GM12878 (cell line): ENCODE results near the gene NT5C3B. TPM values are rescaled to one million over a fixed set of nuclear protein-coding genes. Genes with fewer than 3 reads are reported as not detected.

Experiments
- ATAC-seq: fragments of 200-7000 bp; cut with Tn5 transposase; 3 replicates; pipeline ENCODE4 v1.9.1; 2020; ENCODE audit warnings: mild to moderate bottlenecking, moderate library complexity
- BruUV-seq: library from RNA; stranded (reverse); fragments of 400-500 nt; replicated peaks from 2 replicates; lab custom pipeline; 2021; lab: Mats Ljungman, UMichigan
- CTCF ChIA-PET: fragments of 300-600 bp; sonication (Branson Sonifier 250); formaldehyde crosslinking; extraction: SDS; loops from one replicate; lab custom pipeline; 2021; ENCODE audit warnings: inconsistent platforms; lab: Yijun Ruan, JAX
- POLR2A ChIA-PET: fragments of 350-600 bp; formaldehyde crosslinking; extraction: SDS; loops from one replicate; lab custom pipeline; 2021; ENCODE audit warnings: inconsistent platforms; lab: Charles Lee
- RAD21 ChIA-PET: fragments of 300-600 bp; sonication (Branson Sonifier 250); formaldehyde crosslinking; loops from one replicate; lab custom pipeline; 2023; ENCODE audit warnings: antibody characterized with exemption; ENCODE audit not compliant: unreplicated experiment; lab: Charles Lee
- SMC1A ChIA-PET: fragments of 300-600 bp; sonication (Branson Sonifier 250); formaldehyde crosslinking; loops from one replicate; lab custom pipeline; 2023; ENCODE audit not compliant: unreplicated experiment, uncharacterized antibody; lab: Charles Lee
- DNase-seq: peaks from one replicate; pipeline ENCODE4 v3.0.0-alpha.2; 2011; ENCODE audit warnings: low read depth, low spot score
- FAIRE-seq: peaks from 3 replicates; lab custom pipeline; 2011; peaks lifted over from hg19 to GRCh38; lab: Jason Lieb, UNC
- H2AFZ ChIP-seq: 2 replicates; pipeline ENCODE4 v1.6.0; 2011; ENCODE audit warnings: low read depth, low read length, control low read depth; ENCODE audit not compliant: control insufficient read depth
- H3K27ac ChIP-seq: 2 replicates; pipeline ENCODE4 v1.5.1; 2011; ENCODE audit warnings: control low read depth; ENCODE audit not compliant: control insufficient read depth, insufficient read depth
- H3K27me3 ChIP-seq, 2 experiments: replicated peaks in 1 of 2; 2 replicates each; pipeline versions ENCODE4 v1.6.0 to v1.6.1; 2011; ENCODE audit warnings: low read length in 1 of 2; ENCODE audit not compliant: control insufficient read depth in 2 of 2, insufficient read depth in 2 of 2
- H3K36me3 ChIP-seq, 2 experiments: 2 replicates each; pipeline ENCODE4 v1.5.1; 2011; ENCODE audit warnings: low read length in 1 of 2; ENCODE audit not compliant: control insufficient read depth in 2 of 2, insufficient read depth in 2 of 2
- H3K4me1 ChIP-seq: 2 replicates; pipeline ENCODE4 v1.6.1; 2011; ENCODE audit warnings: mild to moderate bottlenecking, low read length, moderate library complexity, mixed read lengths; ENCODE audit not compliant: control insufficient read depth, insufficient read depth
- H3K4me2 ChIP-seq: 2 replicates; pipeline ENCODE4 v1.6.0; 2011; ENCODE audit warnings: control low read depth; ENCODE audit not compliant: control insufficient read depth, insufficient read depth
- H3K4me3 ChIP-seq: fragments of 200-600 bp; sonication (generic); 2 replicates; pipeline ENCODE4 v1.5.1; 2016
- H3K79me2 ChIP-seq: 2 replicates; pipeline ENCODE4 v1.6.0; 2011; ENCODE audit warnings: low read length; ENCODE audit not compliant: control insufficient read depth, insufficient read depth
- H3K9ac ChIP-seq: 2 replicates; pipeline ENCODE4 v1.8.0; 2011; ENCODE audit warnings: low read length, control low read depth, mixed read lengths; ENCODE audit not compliant: control insufficient read depth, insufficient read depth
- H3K9me3 ChIP-seq: replicated peaks from 3 replicates; pipeline ENCODE4 v1.5.1; 2011; ENCODE audit warnings: mild to moderate bottlenecking, low read length; ENCODE audit not compliant: control insufficient read depth, insufficient read depth
- H4K20me1 ChIP-seq: 2 replicates; pipeline ENCODE4 v1.6.0; 2011; ENCODE audit not compliant: control insufficient read depth, insufficient read depth
- ATF2 ChIP-seq: IDR thresholded peaks from 2 replicates; pipeline ENCODE4 v1.6.1; 2012; ENCODE audit warnings: low read length, inconsistent platforms
- BHLHE40 ChIP-seq, 2 experiments: fragments of 450-650 bp in 1 of 2; IDR thresholded peaks; 2 replicates each; pipeline ENCODE4 v1.6.1; 2011 to 2017; ENCODE audit warnings: low read depth in 2 of 2, borderline replicate concordance in 1 of 2, improper control_type of control experiment in 1 of 2, low read length in 1 of 2, mild to moderate bottlenecking in 1 of 2
- CBX5 ChIP-seq: sonication (generic); IDR thresholded peaks from 2 replicates; pipeline ENCODE4 v1.6.1; 2016; ENCODE audit warnings: low read depth, moderate library complexity, mild to moderate bottlenecking, inconsistent platforms
- HDAC2 ChIP-seq: fragments of 200-600 bp; sonication (generic); IDR thresholded peaks from 2 replicates; pipeline ENCODE4 v1.6.1; 2017
- KAT2A ChIP-seq: conservative IDR thresholded peaks from 2 replicates; pipeline ENCODE4 v1.6.1; 2011; ENCODE audit warnings: low read depth, low read length; ENCODE audit not compliant: control insufficient read depth
- TCF12 ChIP-seq: IDR thresholded peaks from 2 replicates; pipeline ENCODE4 v1.6.1; 2011; ENCODE audit warnings: low read depth, mild to moderate bottlenecking, low read length
- ZSCAN29 ChIP-seq: fragments of 450-650 bp; IDR thresholded peaks from 2 replicates; pipeline ENCODE4 v1.6.1; 2017; ENCODE audit warnings: mild to moderate bottlenecking, moderate library complexity
- WGBS: methylation state at CpG from one replicate; pipeline ENCODE4 v1.1.6; 2016; ENCODE audit warnings: low lambda C conversion rate; ENCODE audit not compliant: insufficient replicate concordance, insufficient coverage; ENCODE audit errors: missing lambda C conversion rate; 5-methylcytosine and 5-hydroxymethylcytosine counted together
- in situ Hi-C: fragments of 300-500 bp; cut with MboI; formaldehyde crosslinking; loops from 9 replicates; pipeline ENCODE4 v1.14.3; 2018; ENCODE audit warnings: mixed read lengths
- intact Hi-C: fragments of 100-400 bp; cut with micrococcal nuclease; formaldehyde crosslinking; loops from one replicate; pipeline ENCODE4 v1.14.2; 2022; ENCODE audit not compliant: unreplicated experiment
- polyA plus RNA-seq, 11 experiments: library from polyadenylated mRNA; depleted of rRNA in 4 of 11; unstranded in 6 of 11; stranded (reverse) in 5 of 11; fragments of >200 nt; fragmentation: Nextera tagmentation in 4 of 11; fragmentation: Illumina TruSeq in 1 of 11; extraction: Ambion mirVana in 4 of 11; extraction: Trizol in 1 of 11; gene quantifications; 1 replicate in 1 of 11; 2 replicates in 10 of 11; pipeline versions ENCODE4 v1.2.1 to v1.2.3, GENCODE V29; 2011 to 2016; ENCODE audit warnings: inconsistent platforms in 2 of 11, missing spikeins in 2 of 11, low read depth in 1 of 11
- total RNA-seq, 4 experiments: library from RNA; depleted of rRNA in 3 of 4; stranded (reverse); fragments of >200 nt in 3 of 4; fragmentation: Illumina TruSeq in 1 of 4; extraction: Trizol in 1 of 4; gene quantifications; 2 replicates each; pipeline versions ENCODE4 v1.2.1 to v1.2.3, GENCODE V29; 2013 to 2021

Gene NT5C3B
- total and polyA plus RNA-seq, 10 of the 15 experiments (the other 5 are each of a cell fraction or from before 2014, with no cell fraction given) = 0.52 to 64.6 (median 41.0) TPM

GRCh38 chr17:41811549-41812380, 24.3 kb downstream of the NT5C3B start, which contains the start of gene P3H4 (continued):
- TF ChIP-seq BHLHE40 (IDR thresholded peaks at IDR 0.05; ENCODE audit: borderline replicate concordance in 1 of 2, low read depth in 2 of 2, low read length in 1 of 2) = peak; percentile 34 to 75; a peak in 2 of 4 replicates

- Histone ChIP-seq H3K79me2 (no peaks in the 10 kb centered on the region), H3K9ac (no peak overlapping the region), H3K27ac (no peak overlapping the region), H3K4me1 (peaks cover 8% of the 10 kb centered on the region; the same call in 1 of the 2 replicates), H3K4me3 (peak overlapping the region; percentile 37; the same call in 1 of the 2 replicates), H3K4me2 (peak overlapping the region; percentile 95), H3K9me3 (no peaks in the 10 kb centered on the region), H3K36me3 (no peaks in the 10 kb centered on the region), H2AFZ (peak overlapping the region; percentile 91), H3K27me3 (peaks cover 0 to 7% of the 10 kb centered on the region in 2 experiments; a peak in 3 of 4 replicates), H4K20me1 (no peaks in the 10 kb centered on the region; the same call in 1 of the 2 replicates)
- in situ Hi-C loops (no loop called here), intact Hi-C loops (no loop called here)
- 54% methylated on average over 58 of the region's 58 CpGs for WGBS
- BruUV-seq = no TSS peak
- ATAC-seq = no peak; the same call in 2 of the 3 replicates
- RAD21 ChIA-PET = interaction anchor here (0.8 to 1.7 kb wide), 4 partner anchors 24 to 53 kb away, joined by 3 to 5 read pairs (median 4); partner anchors contain the start of gene JUP
- DNase-seq = no peak
- CTCF ChIA-PET = interaction anchor here (0.8 to 2.5 kb wide), 12 partner anchors 10 to 155 kb away, joined by 3 to 15 read pairs (median 4); partner anchors contain the start of genes KLHL10 and ODAD4
- POLR2A ChIA-PET = interaction anchor here (0.6 kb wide), 2 partner anchors 40 to 351 kb away, joined by 4 to 5 read pairs; no protein-coding TSS in a partner anchor
- SMC1A ChIA-PET = interaction anchor here (1.1 kb wide), 1 partner anchor 38 kb away, joined by 3 read pairs; no protein-coding TSS in a partner anchor
- no peak for FAIRE-seq
- no peak for TF ChIP-seq CBX5
- no peak for TF ChIP-seq ATF2
- peak; percentile 39; the same call in 1 of the 2 replicates for TF ChIP-seq TCF12
- no peak for TF ChIP-seq ZSCAN29
- no peak for TF ChIP-seq KAT2A
- TF ChIP-seq HDAC2 = no peak
Measured at GRCh38 chr17:41810659-41811548, 25.1 kb downstream of the NT5C3B start.
